ENCODE data around the gene TMEM121.

TMEM121 gene

GRCh38 chr14:105528586-105529318 lies 2.4 kb downstream of the TMEM121 start:
- Histone ChIP-seq H3K79me2 (ENCODE audit: insufficient read depth, low read length) (no peaks in the 10 kb centered on the region), H3K9me3 (ENCODE audit: insufficient read depth, low read length) (no peaks in the 10 kb centered on the region), H3K36me3 (ENCODE audit: low read length) (no peaks in the 10 kb centered on the region), H3K4me2 (ENCODE audit: low read depth, low read length, poor library complexity, severe bottlenecking) (peak overlapping the region; percentile 53), H4K20me1 (ENCODE audit: low read depth, low read length) (no peaks in the 10 kb centered on the region), H3K27ac (ENCODE audit: low read depth, low read length) (no peak overlapping the region), H2AFZ (ENCODE audit: low read depth, low read length, severe bottlenecking) (peak overlapping the region; percentile 70), H3K4me3 (ENCODE audit: insufficient read depth, low read length, poor library complexity, severe bottlenecking) (peak overlapping the region; percentile 31), H3F3A (ENCODE audit: insufficient read depth) (no peaks in the 10 kb centered on the region), H3K9me2 (replicated peaks; ENCODE audit: insufficient read depth, low read length) (no peaks in the 10 kb centered on the region), H3K9ac (ENCODE audit: low read length) (peak overlapping the region; percentile 59), H3K27me3 (ENCODE audit: low read length) (0 out of 2 replicates have a peak, but pooled peaks cover 2% of the 10 kb centered on the region)
- TF ChIP-seq EZH2phosphoT487 (conservative IDR thresholded peaks at IDR 0.05; ENCODE audit: low read length) (no peak), CTCF (IDR thresholded peaks at IDR 0.05; ENCODE audit: insufficient read depth, low read length, poor library complexity, severe bottlenecking) (no peak)

- no peaks in the 10 kb centered on the region for H3K9me3 ChIP-seq (ENCODE audit: insufficient read depth, low read length)
- H3K9ac ChIP-seq (ENCODE audit: low read length): no peak overlapping the region
- H3K27ac ChIP-seq (ENCODE audit: low read depth, low read length): no peak overlapping the region
Observed at GRCh38 chr14:105529319-105529568, 2.9 kb downstream of the TMEM121 start.

GRCh38 chr14:105529569-105530284 lies 3.3 kb downstream of the TMEM121 start:
- no peaks in the 10 kb centered on the region for H3K9me2 ChIP-seq (replicated peaks; ENCODE audit: insufficient read depth, low read length)
- 0 out of 2 replicates have a peak, but pooled peaks cover 2% of the 10 kb centered on the region for H3K27me3 ChIP-seq (ENCODE audit: low read length)
- no peaks in the 10 kb centered on the region for H3K36me3 ChIP-seq (ENCODE audit: low read length)
- no peak overlapping the region for H2AFZ ChIP-seq (ENCODE audit: low read depth, low read length, severe bottlenecking)
- no peak overlapping the region for H3K4me3 ChIP-seq (ENCODE audit: insufficient read depth, low read length, poor library complexity, severe bottlenecking)
- TF ChIP-seq EZH2phosphoT487 (conservative IDR thresholded peaks at IDR 0.05; ENCODE audit: low read length): no peak
- TF ChIP-seq CTCF (IDR thresholded peaks at IDR 0.05; ENCODE audit: insufficient read depth, low read length, poor library complexity, severe bottlenecking): no peak
- no peaks in the 10 kb centered on the region for H4K20me1 ChIP-seq (ENCODE audit: low read depth, low read length)
- H3K4me2 ChIP-seq (ENCODE audit: low read depth, low read length, poor library complexity, severe bottlenecking): no peak overlapping the region
- no peaks in the 10 kb centered on the region for H3K9me3 ChIP-seq (ENCODE audit: insufficient read depth, low read length)
- H3F3A ChIP-seq (ENCODE audit: insufficient read depth): no peaks in the 10 kb centered on the region
- no peak overlapping the region for H3K9ac ChIP-seq (ENCODE audit: low read length)
- no peak overlapping the region for H3K27ac ChIP-seq (ENCODE audit: low read depth, low read length)
- H3K79me2 ChIP-seq (ENCODE audit: insufficient read depth, low read length): no peaks in the 10 kb centered on the region

More at GRCh38 chr14:105529319-105529568, 2.9 kb downstream of the TMEM121 start:
- TF ChIP-seq EZH2phosphoT487 (conservative IDR thresholded peaks at IDR 0.05; ENCODE audit: low read length) (no peak), CTCF (IDR thresholded peaks at IDR 0.05; ENCODE audit: insufficient read depth, low read length, poor library complexity, severe bottlenecking) (no peak)
- no peaks in the 10 kb centered on the region for H3K79me2 ChIP-seq (ENCODE audit: insufficient read depth, low read length)
- H2AFZ ChIP-seq (ENCODE audit: low read depth, low read length, severe bottlenecking): no peak overlapping the region
- no peak overlapping the region for H3K4me2 ChIP-seq (ENCODE audit: low read depth, low read length, poor library complexity, severe bottlenecking)
- H3F3A ChIP-seq (ENCODE audit: insufficient read depth): no peaks in the 10 kb centered on the region
- no peaks in the 10 kb centered on the region for H3K9me2 ChIP-seq (replicated peaks; ENCODE audit: insufficient read depth, low read length)
- 0 out of 2 replicates have a peak, but pooled peaks cover 2% of the 10 kb centered on the region for H3K27me3 ChIP-seq (ENCODE audit: low read length)
- H3K4me3 ChIP-seq (ENCODE audit: insufficient read depth, low read length, poor library complexity, severe bottlenecking): no peak overlapping the region
- no peaks in the 10 kb centered on the region for H3K36me3 ChIP-seq (ENCODE audit: low read length)
- no peaks in the 10 kb centered on the region for H4K20me1 ChIP-seq (ENCODE audit: low read depth, low read length)
